Mucosa of stomach (tissue), 1 donor: Measurements from ENCODE around the gene ASTN1.

ENCODE experiments used
- H3K27me3 ChIP-seq: one replicate; pipeline ENCODE4 v1.7.0; 2013; ENCODE audit warnings: mild to moderate bottlenecking, low read length; ENCODE audit not compliant: control insufficient read depth, insufficient read depth
- H3K36me3 ChIP-seq: one replicate; pipeline ENCODE4 v1.7.0; 2013; ENCODE audit warnings: low read length; ENCODE audit not compliant: control insufficient read depth, insufficient read depth
- H3K4me1 ChIP-seq: one replicate; pipeline ENCODE4 v1.7.0; 2013; ENCODE audit warnings: mild to moderate bottlenecking, low read length; ENCODE audit not compliant: control insufficient read depth, insufficient read depth
- H3K4me3 ChIP-seq: one replicate; pipeline ENCODE4 v1.7.0; 2013; ENCODE audit warnings: low read length
- H3K9ac ChIP-seq: one replicate; pipeline ENCODE4 v1.7.0; 2013; ENCODE audit warnings: mild to moderate bottlenecking, low read length, moderate library complexity
- H3K9me3 ChIP-seq: one replicate; pipeline ENCODE4 v1.7.0; 2013; ENCODE audit warnings: mild to moderate bottlenecking, low read length, moderate library complexity; ENCODE audit not compliant: control insufficient read depth
- donor health status: Pancreatic carcinoma.

ASTN1 gene

GRCh38 chr1:177017287-177017852, 147.1 kb downstream of the ASTN1 start:
- H3K36me3 ChIP-seq = no peaks in the 10 kb centered on the region
- no peak overlapping the region for H3K4me3 ChIP-seq

GRCh38 chr1:177014325-177014724, 150.2 kb downstream of the ASTN1 start:
- H3K9ac ChIP-seq = no peak overlapping the region
- no peaks in the 10 kb centered on the region for H3K36me3 ChIP-seq
- no peak overlapping the region for H3K4me3 ChIP-seq
- no peaks in the 10 kb centered on the region for H3K4me1 ChIP-seq
- no peaks in the 10 kb centered on the region for H3K9me3 ChIP-seq
- H3K27me3 ChIP-seq = no peaks in the 10 kb centered on the region

More at GRCh38 chr1:177017287-177017852, 147.1 kb downstream of the ASTN1 start:
- Histone ChIP-seq H3K27me3 (no peaks in the 10 kb centered on the region), H3K9me3 (no peaks in the 10 kb centered on the region), H3K4me1 (no peaks in the 10 kb centered on the region), H3K9ac (no peak overlapping the region)

- no peaks in the 10 kb centered on the region for H3K36me3 ChIP-seq
- H3K4me1 ChIP-seq = no peaks in the 10 kb centered on the region
- no peak overlapping the region for H3K4me3 ChIP-seq
- H3K9me3 ChIP-seq = no peaks in the 10 kb centered on the region
- no peaks in the 10 kb centered on the region for H3K27me3 ChIP-seq
- no peak overlapping the region for H3K9ac ChIP-seq
These were observed 152.1 kb downstream of the ASTN1 start for GRCh38 chr1:177012342-177012925.

- no peaks in the 10 kb centered on the region for H3K4me1 ChIP-seq
These were observed 153.0 kb downstream of the ASTN1 start for GRCh38 chr1:177011508-177011907.

GRCh38 chr1:177010211-177010825, 154.2 kb downstream of the ASTN1 start:
- Histone ChIP-seq H3K4me1 (no peaks in the 10 kb centered on the region), H3K9me3 (no peaks in the 10 kb centered on the region), H3K9ac (no peak overlapping the region), H3K27me3 (no peaks in the 10 kb centered on the region), H3K36me3 (no peaks in the 10 kb centered on the region), H3K4me3 (no peak overlapping the region)

More at GRCh38 chr1:177011508-177011907, 153.0 kb downstream of the ASTN1 start:
- Histone ChIP-seq H3K9me3 (no peaks in the 10 kb centered on the region), H3K4me3 (no peak overlapping the region), H3K27me3 (no peaks in the 10 kb centered on the region), H3K9ac (no peak overlapping the region), H3K36me3 (no peaks in the 10 kb centered on the region)

- H3K36me3 ChIP-seq = no peaks in the 10 kb centered on the region
- H3K4me1 ChIP-seq = no peaks in the 10 kb centered on the region
- no peak overlapping the region for H3K4me3 ChIP-seq
- H3K27me3 ChIP-seq = no peaks in the 10 kb centered on the region
- H3K9ac ChIP-seq = no peak overlapping the region
- H3K9me3 ChIP-seq = no peaks in the 10 kb centered on the region
These were observed 155.9 kb downstream of the ASTN1 start for GRCh38 chr1:177008653-177009052.

- Histone ChIP-seq H3K4me3 (no peak overlapping the region), H3K4me1 (no peaks in the 10 kb centered on the region), H3K9ac (no peak overlapping the region), H3K36me3 (no peaks in the 10 kb centered on the region), H3K27me3 (no peaks in the 10 kb centered on the region), H3K9me3 (no peaks in the 10 kb centered on the region)
These were observed 156.9 kb downstream of the ASTN1 start for GRCh38 chr1:177007437-177008161.

GRCh38 chr1:177002891-177003290, 161.6 kb downstream of the ASTN1 start:
- no peaks in the 10 kb centered on the region for H3K27me3 ChIP-seq
- no peaks in the 10 kb centered on the region for H3K4me1 ChIP-seq
- no peaks in the 10 kb centered on the region for H3K9me3 ChIP-seq
- no peak overlapping the region for H3K9ac ChIP-seq
- no peak overlapping the region for H3K4me3 ChIP-seq
- no peaks in the 10 kb centered on the region for H3K36me3 ChIP-seq

- H3K9ac ChIP-seq = no peak overlapping the region
- H3K9me3 ChIP-seq = no peaks in the 10 kb centered on the region
- H3K27me3 ChIP-seq = no peaks in the 10 kb centered on the region
- no peaks in the 10 kb centered on the region for H3K36me3 ChIP-seq
- H3K4me3 ChIP-seq = no peak overlapping the region
- H3K4me1 ChIP-seq = no peaks in the 10 kb centered on the region
These were observed 163.0 kb downstream of the ASTN1 start for GRCh38 chr1:177001556-177001955.

- no peaks in the 10 kb centered on the region for H3K4me1 ChIP-seq
- no peaks in the 10 kb centered on the region for H3K36me3 ChIP-seq
- no peak overlapping the region for H3K4me3 ChIP-seq
- H3K9ac ChIP-seq = no peak overlapping the region
- H3K27me3 ChIP-seq = no peaks in the 10 kb centered on the region
- no peaks in the 10 kb centered on the region for H3K9me3 ChIP-seq
These were observed 166.2 kb downstream of the ASTN1 start for GRCh38 chr1:176998183-176998795.

GRCh38 chr1:176996456-176997090, 167.9 kb downstream of the ASTN1 start:
- Histone ChIP-seq H3K9ac (no peak overlapping the region), H3K9me3 (no peaks in the 10 kb centered on the region), H3K27me3 (no peaks in the 10 kb centered on the region), H3K4me3 (no peak overlapping the region), H3K36me3 (no peaks in the 10 kb centered on the region), H3K4me1 (no peaks in the 10 kb centered on the region)
